SK-N-SH (cell line): ENCODE results near the gene VEGFA. TPM values are rescaled to one million over a fixed set of nuclear protein-coding genes. Genes with fewer than 3 reads are reported as not detected.

ENCODE experiments used
- CTCF ChIA-PET: fragments of 300-600, 350-600 bp; formaldehyde crosslinking; extraction: SDS; loops from one replicate; lab custom pipeline; 2021; lab: Yijun Ruan, JAX
- POLR2A ChIA-PET: fragments of 350-600 bp; sonication (Branson Sonifier 250); formaldehyde crosslinking; extraction: SDS; loops from one replicate; lab custom pipeline; 2020; ENCODE audit warnings: antibody characterized with exemption, inconsistent platforms; lab: Yijun Ruan, JAX
- DNase-seq: peaks from one replicate; pipeline ENCODE4 v3.0.0; 2012
- H2AFZ ChIP-seq: fragments of 200-600 bp; sonication (generic); 2 replicates; pipeline ENCODE4 v1.8.1; 2016; ENCODE audit warnings: antibody characterized with exemption, mild to moderate bottlenecking, low read depth
- H3F3A ChIP-seq: fragments of 200-600 bp; sonication (generic); replicated peaks from 2 replicates; pipeline ENCODE3; 2016; ENCODE audit warnings: antibody characterized with exemption, mild to moderate bottlenecking; ENCODE audit not compliant: insufficient read depth
- H3K27ac ChIP-seq, 2 experiments: fragments of 200-500 bp in 1 of 2; fragments of 200-600 bp in 1 of 2; sonication (Bioruptor generic) in 1 of 2; sonication (generic), shearing (Covaris generic) in 1 of 2; 2 replicates each; pipeline versions ENCODE4 v1.5.1 to v1.6.1; 2014 to 2016; ENCODE audit warnings: low read depth in 2 of 2, inconsistent platforms in 1 of 2, low read length in 1 of 2, mild to moderate bottlenecking in 1 of 2, mixed read lengths in 1 of 2
- H3K27me3 ChIP-seq: fragments of 200-600 bp; sonication (generic), shearing (Covaris generic); 2 replicates; pipeline ENCODE4 v1.6.1; 2016; ENCODE audit warnings: mixed run types; ENCODE audit not compliant: insufficient read depth
- H3K36me3 ChIP-seq, 2 experiments: fragments of 200-500 bp in 1 of 2; fragments of 200-600 bp in 1 of 2; sonication (Bioruptor generic) in 1 of 2; sonication (generic) in 1 of 2; replicated peaks in 1 of 2; 2 replicates each; pipeline versions ENCODE3 to v1.5.1; 2014 to 2016; ENCODE audit warnings: low read length in 1 of 2, mild to moderate bottlenecking in 1 of 2; ENCODE audit not compliant: insufficient read depth in 2 of 2, control insufficient read depth in 1 of 2
- H3K4me1 ChIP-seq, 2 experiments: fragments of 200-500 bp in 1 of 2; fragments of 200-600 bp in 1 of 2; sonication (Bioruptor generic) in 1 of 2; sonication (generic), shearing (Covaris generic) in 1 of 2; 2 replicates each; pipeline versions ENCODE4 v1.5.1 to v1.6.1; 2014 to 2016; ENCODE audit warnings: low read depth in 1 of 2, low read length in 1 of 2, mixed run types in 1 of 2; ENCODE audit not compliant: insufficient read depth in 2 of 2, control insufficient read depth in 1 of 2
- H3K4me2 ChIP-seq: fragments of 200-600 bp; sonication (generic), shearing (Covaris generic); 2 replicates; pipeline ENCODE4 v1.6.1; 2017; ENCODE audit warnings: mixed run types
- H3K4me3 ChIP-seq, 2 experiments: fragments of 200-500 bp in 1 of 2; fragments of 200-600 bp in 1 of 2; sonication (Bioruptor generic) in 1 of 2; sonication (generic), shearing (Covaris generic) in 1 of 2; 2 replicates each; pipeline versions ENCODE4 v1.5.1 to v1.8.1; 2014 to 2016; ENCODE audit warnings: low read depth in 2 of 2, inconsistent platforms in 1 of 2, low read length in 1 of 2, mild to moderate bottlenecking in 1 of 2, mixed read lengths in 1 of 2, moderate library complexity in 1 of 2
- H3K79me2 ChIP-seq: fragments of 200-600 bp; sonication (generic); 2 replicates; pipeline ENCODE4 v1.8.1; 2017; ENCODE audit warnings: mild to moderate bottlenecking; ENCODE audit not compliant: insufficient read depth
- H3K9ac ChIP-seq: fragments of 200-600 bp; sonication (generic); 2 replicates; pipeline ENCODE4 v1.6.1; 2017; ENCODE audit warnings: mixed run types
- H3K9me2 ChIP-seq: fragments of 200-600 bp; sonication (generic); 2 replicates; pipeline ENCODE4 v1.6.1; 2017; ENCODE audit warnings: mixed run types
- H3K9me3 ChIP-seq: fragments of 200-600 bp; sonication (generic); 2 replicates; pipeline ENCODE4 v1.6.1; 2017; ENCODE audit warnings: mixed run types, mild to moderate bottlenecking, moderate library complexity
- H4K20me1 ChIP-seq: fragments of 200-600 bp; sonication (generic); 2 replicates; pipeline ENCODE4 v1.6.1; 2017; ENCODE audit warnings: mild to moderate bottlenecking, mixed run types; ENCODE audit not compliant: insufficient read depth
- ELF1 ChIP-seq: IDR thresholded peaks from 2 replicates; pipeline ENCODE4 v1.4.0; 2012
- EP300 ChIP-seq, 2 experiments: IDR thresholded peaks; 2 replicates each; pipeline versions ENCODE4 v1.4.0 to v1.6.1; 2012; ENCODE audit warnings: borderline replicate concordance in 1 of 2, low read depth in 1 of 2, low read length in 1 of 2
- EZH2phosphoT487 ChIP-seq: fragments of 200-600 bp; sonication (generic); IDR thresholded peaks from 2 replicates; pipeline ENCODE4 v1.6.1; 2017; ENCODE audit warnings: low read depth, mixed run types, mild to moderate bottlenecking, antibody characterized with exemption, moderate library complexity, borderline replicate concordance
- FOSL2 ChIP-seq: IDR thresholded peaks from 2 replicates; pipeline ENCODE4 v1.4.0; 2012; ENCODE audit warnings: low read depth, mild to moderate bottlenecking, moderate library complexity, borderline replicate concordance
- FOXJ3 ChIP-seq: sonication (generic); formaldehyde crosslinking; IDR thresholded peaks from 2 replicates; pipeline ENCODE4 v1.5.1; 2020; ENCODE audit warnings: mild to moderate bottlenecking, missing genetic modification reagents
- FOXM1 ChIP-seq: IDR thresholded peaks from 2 replicates; pipeline ENCODE4 v1.4.0; 2012; ENCODE audit warnings: low read depth, mild to moderate bottlenecking
- GABPA ChIP-seq: IDR thresholded peaks from 2 replicates; pipeline ENCODE4 v1.4.0; 2012; ENCODE audit warnings: low read depth, mild to moderate bottlenecking
- GATA2 ChIP-seq: sonication (generic); formaldehyde crosslinking; IDR thresholded peaks from 2 replicates; pipeline ENCODE4 v1.5.0; 2020; ENCODE audit warnings: mild to moderate bottlenecking, missing genetic modification reagents
- IRF3 ChIP-seq: fragments of 150-350 bp; IDR thresholded peaks from 2 replicates; pipeline ENCODE4 v1.6.1; 2016; ENCODE audit warnings: mild to moderate bottlenecking, low read depth, low read length
- MAX ChIP-seq: IDR thresholded peaks from 2 replicates; pipeline ENCODE4 v1.4.0; 2012; ENCODE audit warnings: low read depth
- NFIC ChIP-seq: IDR thresholded peaks from 2 replicates; pipeline ENCODE4 v1.4.0; 2012; ENCODE audit warnings: borderline replicate concordance
- NRF1 ChIP-seq: IDR thresholded peaks from 2 replicates; pipeline ENCODE4 v1.6.1; 2012; ENCODE audit warnings: low read depth, mild to moderate bottlenecking, low read length
- PBX3 ChIP-seq: IDR thresholded peaks from 2 replicates; pipeline ENCODE4; 2012
- POLR2AphosphoS5 ChIP-seq: IDR thresholded peaks from 2 replicates; pipeline ENCODE4 v1.6.1; 2012; ENCODE audit warnings: low read depth, low read length
- RAD21 ChIP-seq: IDR thresholded peaks from 2 replicates; pipeline ENCODE4 v1.6.1; 2012; ENCODE audit warnings: mild to moderate bottlenecking, low read length
- RCOR1 ChIP-seq: fragments of 150-350 bp; IDR thresholded peaks from 2 replicates; pipeline ENCODE4 v1.6.1; 2017; ENCODE audit warnings: antibody characterized with exemption, low read length
- RXRA ChIP-seq: IDR thresholded peaks from 2 replicates; pipeline ENCODE4 v1.4.0; 2012; ENCODE audit warnings: low read depth, mild to moderate bottlenecking, borderline replicate concordance
- SIN3A ChIP-seq: IDR thresholded peaks from 2 replicates; pipeline ENCODE4 v1.6.1; 2012; ENCODE audit warnings: low read depth, mild to moderate bottlenecking, low read length, moderate library complexity, borderline replicate concordance
- USF1 ChIP-seq: IDR thresholded peaks from 2 replicates; pipeline ENCODE4 v1.4.0; 2012; ENCODE audit warnings: low read depth, borderline replicate concordance
- WGBS: methylation state at CpG from one replicate; pipeline ENCODE4 v1.1.6; 2017; ENCODE audit warnings: low lambda C conversion rate; 5-methylcytosine and 5-hydroxymethylcytosine counted together
- polyA plus RNA-seq, 3 experiments: library from polyadenylated mRNA; depleted of rRNA; stranded (reverse); fragments of >200 nt; gene quantifications; 2 replicates each; pipeline ENCODE4 v1.2.3, GENCODE V29; 2012

Gene VEGFA
- polyA plus RNA-seq, 1 of the 3 experiments (the other 2 are of a cell fraction) = 81.0 TPM

GRCh38 chr6:43778976-43779851 is 9.2 kb downstream of the VEGFA start:
- Histone ChIP-seq H3K9ac (no peak overlapping the region), H3F3A (no peaks in the 10 kb centered on the region), H3K27me3 (no peaks in the 10 kb centered on the region), H3K4me3 (no peak overlapping the region; a peak in 1 of 4 replicates), H3K4me2 (no peak overlapping the region), H3K79me2 (peaks cover 35% of the 10 kb centered on the region), H3K36me3 (peaks cover 19 to 80% of the 10 kb centered on the region in 2 experiments), H3K9me3 (no peaks in the 10 kb centered on the region), H2AFZ (no peak overlapping the region), H3K27ac (peak overlapping the region in 1 of 2 experiments; percentile 36; a peak in 1 of 4 replicates), H4K20me1 (peaks cover 62% of the 10 kb centered on the region), H3K9me2 (no peaks in the 10 kb centered on the region), H3K4me1 (peaks cover 11 to 74% of the 10 kb centered on the region in 2 experiments)
- DNase-seq = no peak
- ChIA-PET CTCF (interaction anchor here (1.3 to 7.4 kb wide), 5 partner anchors 10 to 173 kb away, joined by 3 to 140 read pairs (median 3); partner anchors contain the start of gene VEGFA), POLR2A (interaction anchor here (2.6 kb wide), 1 partner anchor 11 kb away, joined by 6 read pairs; no protein-coding TSS in a partner anchor)
- TF ChIP-seq NFIC (no peak), FOXJ3 (CRISPR knock-in tag) (no peak)
- WGBS = over 99% methylated on average over 11 of the region's 12 CpGs

GRCh38 chr6:43779852-43780236 is 9.8 kb downstream of the VEGFA start:
- TF ChIP-seq GABPA = no peak
- no peak for TF ChIP-seq GATA2 (CRISPR knock-in tag)
- no peak for TF ChIP-seq NRF1
- no peak for TF ChIP-seq EP300 (IDR thresholded peaks at IDR 0.05; ENCODE audit: borderline replicate concordance in 1 of 2, low read depth in 1 of 2, low read length in 1 of 2)
- TF ChIP-seq EZH2phosphoT487 = no peak
- TF ChIP-seq NFIC = no peak
- no peak for TF ChIP-seq SIN3A
- no peak for TF ChIP-seq USF1
- TF ChIP-seq FOSL2 = no peak
- TF ChIP-seq RCOR1 = no peak
- TF ChIP-seq ELF1 = no peak
- TF ChIP-seq POLR2AphosphoS5 = no peak
- no peak for TF ChIP-seq RXRA
- no peak for TF ChIP-seq FOXM1
- no peak for TF ChIP-seq IRF3
- TF ChIP-seq MAX = no peak
- no peak for TF ChIP-seq PBX3
- TF ChIP-seq RAD21 = no peak
- WGBS = 90% methylated on average over 4 of the region's 8 CpGs
- Histone ChIP-seq H3K27ac (peak overlapping the region in 1 of 2 experiments; percentile 36; a peak in 1 of 4 replicates), H3F3A (no peaks in the 10 kb centered on the region), H3K79me2 (peaks cover 29% of the 10 kb centered on the region), H3K36me3 (peaks cover 19 to 85% of the 10 kb centered on the region in 2 experiments), H3K4me3 (no peak overlapping the region; a peak in 1 of 4 replicates), H3K27me3 (no peaks in the 10 kb centered on the region), H4K20me1 (peaks cover 58% of the 10 kb centered on the region), H3K9me2 (no peaks in the 10 kb centered on the region), H3K4me2 (no peak overlapping the region), H3K9ac (no peak overlapping the region), H3K9me3 (no peaks in the 10 kb centered on the region), H2AFZ (no peak overlapping the region), H3K4me1 (peaks cover 6 to 68% of the 10 kb centered on the region in 2 experiments; a peak in 2 of 4 replicates)
- DNase-seq = peak; percentile 61
- POLR2A ChIA-PET = no interaction called here
- CTCF ChIA-PET = no interaction called here
